Measurements from ENCODE around the gene CACNA1B.

CACNA1B gene

GRCh38 chr9:138095813-138096518 lies 218.4 kb downstream of the CACNA1B start:
- Histone ChIP-seq H3K4me1 (ENCODE audit: control insufficient read depth, insufficient read depth, low read length) (no peaks in the 10 kb centered on the region), H3K27ac (ENCODE audit: low read length) (no peak overlapping the region), H3K9me3 (ENCODE audit: control insufficient read depth in 2 of 2, low read length in 2 of 2) (no peaks in the 10 kb centered on the region), H3K9ac (ENCODE audit: low read length in 2 of 2) (no peak overlapping the region), H3K27me3 (ENCODE audit: control insufficient read depth in 1 of 2, insufficient read depth in 2 of 2, low read length in 2 of 2) (no peaks in the 10 kb centered on the region), H3K36me3 (ENCODE audit: control insufficient read depth in 2 of 2, insufficient read depth in 2 of 2, low read length in 2 of 2) (no peaks in the 10 kb centered on the region), H3K4me3 (ENCODE audit: low read length in 2 of 2) (no peak overlapping the region)

- Histone ChIP-seq H3K4me1 (ENCODE audit: control insufficient read depth, insufficient read depth, low read length) (no peaks in the 10 kb centered on the region), H3K9me3 (ENCODE audit: control insufficient read depth in 2 of 2, low read length in 2 of 2) (no peaks in the 10 kb centered on the region), H3K27me3 (ENCODE audit: control insufficient read depth in 1 of 2, insufficient read depth in 2 of 2, low read length in 2 of 2) (no peaks in the 10 kb centered on the region), H3K4me3 (ENCODE audit: low read length in 2 of 2) (no peak overlapping the region), H3K27ac (ENCODE audit: low read length) (no peak overlapping the region), H3K36me3 (ENCODE audit: control insufficient read depth in 2 of 2, insufficient read depth in 2 of 2, low read length in 2 of 2) (no peaks in the 10 kb centered on the region), H3K9ac (ENCODE audit: low read length in 2 of 2) (no peak overlapping the region)
Measured at GRCh38 chr9:138096519-138096845, 218.9 kb downstream of the CACNA1B start.

DNA sequence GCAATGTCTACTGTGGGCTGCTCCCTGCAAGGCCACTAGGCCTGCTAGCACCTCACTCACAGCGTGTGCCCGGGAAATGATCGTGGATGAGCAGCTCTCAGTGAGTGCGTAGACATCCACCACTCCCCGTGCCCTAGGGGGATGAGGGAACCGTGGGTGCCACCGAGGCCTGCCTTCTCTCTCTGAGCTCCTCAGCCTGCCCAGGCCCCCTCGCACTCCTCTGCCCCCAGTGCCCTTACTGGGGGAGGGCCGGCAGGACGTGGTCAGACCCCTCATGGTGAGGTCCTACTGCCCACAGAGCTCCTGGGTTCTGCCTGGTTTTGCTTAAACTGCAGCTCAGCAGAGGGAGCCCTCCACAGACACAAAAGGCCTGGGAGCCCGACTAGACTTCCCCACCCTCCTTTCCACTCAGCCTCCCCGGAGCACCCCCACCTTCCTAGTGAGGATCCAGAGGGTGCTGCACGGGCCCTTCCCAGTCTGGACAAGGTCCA lies 220.0 kb downstream of the CACNA1B start:
- Histone ChIP-seq H3K36me3 (ENCODE audit: control insufficient read depth in 2 of 2, insufficient read depth in 2 of 2, low read length in 2 of 2) (no peaks in the 10 kb centered on the region), H3K27ac (ENCODE audit: low read length) (no peak overlapping the region), H3K4me1 (ENCODE audit: control insufficient read depth, insufficient read depth, low read length) (no peaks in the 10 kb centered on the region), H3K4me3 (ENCODE audit: low read length in 2 of 2) (no peak overlapping the region), H3K9ac (ENCODE audit: low read length in 2 of 2) (no peak overlapping the region), H3K27me3 (ENCODE audit: control insufficient read depth in 1 of 2, insufficient read depth in 2 of 2, low read length in 2 of 2) (no peaks in the 10 kb centered on the region), H3K9me3 (ENCODE audit: control insufficient read depth in 2 of 2, low read length in 2 of 2) (no peaks in the 10 kb centered on the region)

GRCh38 chr9:138098116-138098907 lies 220.7 kb downstream of the CACNA1B start:
- H3K4me3 ChIP-seq (ENCODE audit: low read length in 2 of 2) = no peak overlapping the region
- no peaks in the 10 kb centered on the region for H3K36me3 ChIP-seq (ENCODE audit: control insufficient read depth in 2 of 2, insufficient read depth in 2 of 2, low read length in 2 of 2)
- H3K9ac ChIP-seq (ENCODE audit: low read length in 2 of 2) = no peak overlapping the region
- no peaks in the 10 kb centered on the region for H3K27me3 ChIP-seq (ENCODE audit: control insufficient read depth in 1 of 2, insufficient read depth in 2 of 2, low read length in 2 of 2)
- H3K4me1 ChIP-seq (ENCODE audit: control insufficient read depth, insufficient read depth, low read length) = no peaks in the 10 kb centered on the region
- no peaks in the 10 kb centered on the region for H3K9me3 ChIP-seq (ENCODE audit: control insufficient read depth in 2 of 2, low read length in 2 of 2)
- H3K27ac ChIP-seq (ENCODE audit: low read length) = no peak overlapping the region

DNA sequence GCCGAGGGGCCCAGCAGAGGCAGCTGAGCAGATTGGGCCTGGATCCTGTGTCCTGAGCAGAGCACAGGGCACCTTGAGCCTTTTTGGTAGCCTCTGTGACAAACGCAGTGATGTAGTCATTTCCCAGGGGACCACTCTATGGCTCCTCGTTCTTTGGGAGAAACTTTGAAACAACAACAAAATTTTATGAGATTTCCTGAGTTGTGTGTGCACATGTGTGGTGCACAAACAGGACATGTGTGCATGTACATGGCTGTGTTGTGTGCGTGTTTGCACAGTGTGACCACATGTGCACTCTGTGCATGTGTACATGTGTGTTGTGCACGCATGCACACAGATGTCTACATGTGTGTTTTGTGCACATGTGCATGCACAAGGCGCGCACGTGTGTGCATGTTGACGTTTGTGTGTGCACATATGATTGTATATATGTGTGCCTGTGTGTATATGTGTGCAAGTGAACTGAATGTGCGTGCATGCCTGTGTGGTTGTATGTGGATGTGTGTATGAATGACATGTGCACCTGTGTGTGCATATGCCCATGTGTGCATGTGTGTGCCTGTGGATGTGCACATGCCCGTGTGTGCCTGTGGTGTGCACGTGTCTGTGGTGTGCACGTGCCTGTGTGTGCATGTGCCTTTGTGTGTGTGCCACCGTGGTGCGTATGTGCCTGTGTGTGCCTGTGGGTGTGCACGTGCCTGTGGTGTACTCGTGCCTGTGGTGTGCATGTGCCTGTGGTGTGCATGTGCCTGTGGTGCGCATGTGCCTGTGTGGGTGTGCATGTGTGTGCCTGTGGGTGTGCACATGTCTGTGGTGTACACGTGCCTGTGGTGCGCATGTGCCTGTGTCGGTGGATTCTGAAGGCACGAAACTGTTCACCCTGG lies 221.6 kb downstream of the CACNA1B start:
- H3K36me3 ChIP-seq (ENCODE audit: control insufficient read depth in 2 of 2, insufficient read depth in 2 of 2, low read length in 2 of 2) = no peaks in the 10 kb centered on the region
- no peak overlapping the region for H3K9ac ChIP-seq (ENCODE audit: low read length in 2 of 2)
- H3K4me3 ChIP-seq (ENCODE audit: low read length in 2 of 2) = no peak overlapping the region
- no peaks in the 10 kb centered on the region for H3K4me1 ChIP-seq (ENCODE audit: control insufficient read depth, insufficient read depth, low read length)
- no peaks in the 10 kb centered on the region for H3K9me3 ChIP-seq (ENCODE audit: control insufficient read depth in 2 of 2, low read length in 2 of 2)
- no peak overlapping the region for H3K27ac ChIP-seq (ENCODE audit: low read length)
- no peaks in the 10 kb centered on the region for H3K27me3 ChIP-seq (ENCODE audit: control insufficient read depth in 1 of 2, insufficient read depth in 2 of 2, low read length in 2 of 2)

GRCh38 chr9:138099803-138100598 lies 222.4 kb downstream of the CACNA1B start:
- Histone ChIP-seq H3K4me1 (ENCODE audit: control insufficient read depth, insufficient read depth, low read length) (no peaks in the 10 kb centered on the region), H3K9me3 (ENCODE audit: control insufficient read depth in 2 of 2, low read length in 2 of 2) (no peaks in the 10 kb centered on the region), H3K27me3 (ENCODE audit: control insufficient read depth in 1 of 2, insufficient read depth in 2 of 2, low read length in 2 of 2) (peaks cover 0 to 4% of the 10 kb centered on the region in 2 donors), H3K27ac (ENCODE audit: low read length) (no peak overlapping the region), H3K4me3 (ENCODE audit: low read length in 2 of 2) (no peak overlapping the region), H3K36me3 (ENCODE audit: control insufficient read depth in 2 of 2, insufficient read depth in 2 of 2, low read length in 2 of 2) (no peaks in the 10 kb centered on the region), H3K9ac (ENCODE audit: low read length in 2 of 2) (no peak overlapping the region)

- Histone ChIP-seq H3K9me3 (ENCODE audit: control insufficient read depth in 2 of 2, low read length in 2 of 2) (no peaks in the 10 kb centered on the region), H3K4me1 (ENCODE audit: control insufficient read depth, insufficient read depth, low read length) (no peaks in the 10 kb centered on the region), H3K4me3 (ENCODE audit: low read length in 2 of 2) (no peak overlapping the region), H3K36me3 (ENCODE audit: control insufficient read depth in 2 of 2, insufficient read depth in 2 of 2, low read length in 2 of 2) (no peaks in the 10 kb centered on the region), H3K27ac (ENCODE audit: low read length) (no peak overlapping the region), H3K27me3 (ENCODE audit: control insufficient read depth in 1 of 2, insufficient read depth in 2 of 2, low read length in 2 of 2) (peaks cover 0 to 6% of the 10 kb centered on the region in 2 donors), H3K9ac (ENCODE audit: low read length in 2 of 2) (no peak overlapping the region)
Measured at GRCh38 chr9:138100711-138101350, 223.2 kb downstream of the CACNA1B start.

GRCh38 chr9:138101444-138102234 lies 224.1 kb downstream of the CACNA1B start:
- Histone ChIP-seq H3K4me3 (ENCODE audit: low read length in 2 of 2) (no peak overlapping the region), H3K27ac (ENCODE audit: low read length) (no peak overlapping the region), H3K9ac (ENCODE audit: low read length in 2 of 2) (no peak overlapping the region), H3K9me3 (ENCODE audit: control insufficient read depth in 2 of 2, low read length in 2 of 2) (no peaks in the 10 kb centered on the region), H3K27me3 (ENCODE audit: control insufficient read depth in 1 of 2, insufficient read depth in 2 of 2, low read length in 2 of 2) (peaks cover 0 to 7% of the 10 kb centered on the region in 2 donors), H3K36me3 (ENCODE audit: control insufficient read depth in 2 of 2, insufficient read depth in 2 of 2, low read length in 2 of 2) (no peaks in the 10 kb centered on the region), H3K4me1 (ENCODE audit: control insufficient read depth, insufficient read depth, low read length) (no peaks in the 10 kb centered on the region)

DNA sequence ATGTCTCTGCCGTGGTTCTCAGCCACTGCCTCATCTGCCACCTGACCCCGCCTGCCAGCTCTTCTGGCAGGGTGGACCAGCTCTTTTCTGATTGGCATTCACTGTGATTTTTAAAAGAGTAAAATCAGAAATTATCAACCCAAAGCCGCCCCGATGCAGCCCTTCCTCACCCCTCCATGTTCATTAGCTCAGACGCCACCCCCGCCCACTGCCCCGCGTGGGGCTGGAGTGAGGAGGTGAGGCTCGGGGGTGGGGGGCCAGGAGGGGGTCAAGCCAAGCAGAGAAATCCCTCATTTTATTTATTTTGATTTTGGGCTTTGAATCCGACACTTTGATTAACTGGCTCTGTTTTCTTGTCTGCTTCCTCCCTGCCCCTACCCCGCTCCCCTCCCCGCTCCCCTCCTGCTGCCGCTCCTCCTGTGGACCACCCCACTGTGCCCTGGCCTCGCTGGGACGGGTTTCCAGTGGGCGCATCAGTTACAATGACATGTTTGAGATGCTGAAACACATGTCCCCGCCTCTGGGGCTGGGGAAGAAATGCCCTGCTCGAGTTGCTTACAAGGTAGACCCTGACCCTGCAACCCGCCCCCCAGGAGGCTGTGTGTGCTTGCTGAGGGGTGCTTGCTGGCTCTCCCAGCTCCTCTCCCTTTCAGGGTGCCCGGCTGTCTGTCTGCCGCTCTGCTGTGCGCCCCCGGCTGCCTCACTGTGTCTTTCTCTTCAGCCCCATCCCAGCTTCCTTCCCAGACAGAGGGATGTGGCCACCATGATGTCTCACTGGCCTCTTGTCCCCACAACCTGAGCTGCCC lies 224.9 kb downstream of the CACNA1B start:
- no peak overlapping the region for H3K27ac ChIP-seq (ENCODE audit: low read length)
- H3K4me3 ChIP-seq (ENCODE audit: low read length in 2 of 2) = no peak overlapping the region
- H3K9ac ChIP-seq (ENCODE audit: low read length in 2 of 2) = no peak overlapping the region
- H3K4me1 ChIP-seq (ENCODE audit: control insufficient read depth, insufficient read depth, low read length) = no peaks in the 10 kb centered on the region
- no peaks in the 10 kb centered on the region for H3K9me3 ChIP-seq (ENCODE audit: control insufficient read depth in 2 of 2, low read length in 2 of 2)
- peaks cover 0 to 7% of the 10 kb centered on the region in 2 donors for H3K27me3 ChIP-seq (ENCODE audit: control insufficient read depth in 1 of 2, insufficient read depth in 2 of 2, low read length in 2 of 2)
- H3K36me3 ChIP-seq (ENCODE audit: control insufficient read depth in 2 of 2, insufficient read depth in 2 of 2, low read length in 2 of 2) = no peaks in the 10 kb centered on the region

All from stomach smooth muscle (tissue), 2 donors.